ENCODE measurements around the gene EHMT1. TPM values are rescaled to one million over a fixed set of nuclear protein-coding genes. Genes with fewer than 3 reads are reported as not detected.

Gene EHMT1
- total RNA-seq, 1 donor from 2014 or later: 64.5 TPM

- peaks cover 10% of the 10 kb centered on the region for H3K36me3 Mint-ChIP-seq (ENCODE audit: low read depth, unreplicated experiment)
- no peaks in the 10 kb centered on the region for H3K27me3 Mint-ChIP-seq (ENCODE audit: low read depth, unreplicated experiment)
- Histone ChIP-seq H3K4me3 (ENCODE audit: insufficient read depth, low read depth, low read length) (no peak overlapping the region), H3K27me3 (ENCODE audit: insufficient read depth, low read length) (no peaks in the 10 kb centered on the region), H3K36me3 (ENCODE audit: insufficient read depth, low read length) (peaks cover 3% of the 10 kb centered on the region), H3K79me2 (ENCODE audit: insufficient read depth, low read length) (peaks cover 94% of the 10 kb centered on the region), H4K20me1 (ENCODE audit: insufficient read depth, low read length) (peaks cover 83% of the 10 kb centered on the region), H3K27ac (ENCODE audit: low read depth, low read length) (no peak overlapping the region), H3K9ac (ENCODE audit: low read length) (no peak overlapping the region), H3K9me3 (ENCODE audit: insufficient read depth, low read depth, low read length) (no peaks in the 10 kb centered on the region), H3K4me1 (ENCODE audit: insufficient read depth, low read length) (no peaks in the 10 kb centered on the region), H2AFZ (ENCODE audit: low read depth, low read length) (no peak overlapping the region), H3K4me2 (ENCODE audit: low read length) (no peak overlapping the region)
- no peaks in the 10 kb centered on the region for H3K9me3 Mint-ChIP-seq (ENCODE audit: unreplicated experiment)
- DNase-seq (ENCODE audit: low read depth) (no peak), FAIRE-seq (no peak)
- H3K27ac Mint-ChIP-seq (ENCODE audit: unreplicated experiment): no peak overlapping the region
- TF ChIP-seq EZH2 (IDR thresholded peaks at IDR 0.05; ENCODE audit: insufficient read depth, low read length) (no peak), CTCF (IDR thresholded peaks at IDR 0.05; ENCODE audit: insufficient read depth, low read depth, low read length) (peak; percentile 51)
- H3K4me1 Mint-ChIP-seq (ENCODE audit: low read depth, unreplicated experiment): peaks cover 6% of the 10 kb centered on the region
- H3K4me3 Mint-ChIP-seq (ENCODE audit: unreplicated experiment): no peak overlapping the region
Measured at GRCh38 chr9:137694962-137695875, 76.4 kb downstream of the EHMT1 start.

- peaks cover 10% of the 10 kb centered on the region for H3K36me3 Mint-ChIP-seq (ENCODE audit: low read depth, unreplicated experiment)
- no peaks in the 10 kb centered on the region for H3K4me1 ChIP-seq (ENCODE audit: insufficient read depth, low read length)
- no peak overlapping the region for H2AFZ ChIP-seq (ENCODE audit: low read depth, low read length)
- H3K4me1 Mint-ChIP-seq (ENCODE audit: low read depth, unreplicated experiment): peaks cover 6% of the 10 kb centered on the region
- H3K27ac ChIP-seq (ENCODE audit: low read depth, low read length): no peak overlapping the region
- peaks cover 3% of the 10 kb centered on the region for H3K36me3 ChIP-seq (ENCODE audit: insufficient read depth, low read length)
- H3K27ac Mint-ChIP-seq (ENCODE audit: unreplicated experiment): no peak overlapping the region
- TF ChIP-seq CTCF (IDR thresholded peaks at IDR 0.05; ENCODE audit: insufficient read depth, low read depth, low read length) (no peak), EZH2 (IDR thresholded peaks at IDR 0.05; ENCODE audit: insufficient read depth, low read length) (no peak)
- H3K4me3 Mint-ChIP-seq (ENCODE audit: unreplicated experiment): no peak overlapping the region
- H3K9me3 Mint-ChIP-seq (ENCODE audit: unreplicated experiment): no peaks in the 10 kb centered on the region
- H3K9ac ChIP-seq (ENCODE audit: low read length): no peak overlapping the region
- DNase-seq (ENCODE audit: low read depth): no peak
- no peaks in the 10 kb centered on the region for H3K27me3 ChIP-seq (ENCODE audit: insufficient read depth, low read length)
- peaks cover 85% of the 10 kb centered on the region for H4K20me1 ChIP-seq (ENCODE audit: insufficient read depth, low read length)
- no peak for FAIRE-seq
- peaks cover 95% of the 10 kb centered on the region for H3K79me2 ChIP-seq (ENCODE audit: insufficient read depth, low read length)
- H3K9me3 ChIP-seq (ENCODE audit: insufficient read depth, low read depth, low read length): no peaks in the 10 kb centered on the region
- no peak overlapping the region for H3K4me2 ChIP-seq (ENCODE audit: low read length)
- H3K27me3 Mint-ChIP-seq (ENCODE audit: low read depth, unreplicated experiment): no peaks in the 10 kb centered on the region
- H3K4me3 ChIP-seq (ENCODE audit: insufficient read depth, low read depth, low read length): no peak overlapping the region
Measured at GRCh38 chr9:137696136-137696925, 77.5 kb downstream of the EHMT1 start.

Data from astrocyte (in vitro differentiated cells and primary cell).